GM18858 (cell line): ENCODE measurements around the gene EIF3J.

ENCODE experiments used
- ATAC-seq: cut with Tn5 transposase; IDR thresholded peaks from one replicate; pipeline ENCODE4 v1.9.1; 2021; ENCODE audit not compliant: unreplicated experiment

EIF3J gene

GRCh38 chr15:44593042-44593736 is 56.2 kb downstream of the EIF3J start:
- ATAC-seq = no peak

GRCh38 chr15:44595246-44595645 is 58.3 kb downstream of the EIF3J start:
- ATAC-seq = no peak

- no peak for ATAC-seq
Measured at GRCh38 chr15:44595656-44596510, 58.9 kb downstream of the EIF3J start.

GRCh38 chr15:44596511-44597010 is 59.6 kb downstream of the EIF3J start:
- ATAC-seq = no peak

DNA sequence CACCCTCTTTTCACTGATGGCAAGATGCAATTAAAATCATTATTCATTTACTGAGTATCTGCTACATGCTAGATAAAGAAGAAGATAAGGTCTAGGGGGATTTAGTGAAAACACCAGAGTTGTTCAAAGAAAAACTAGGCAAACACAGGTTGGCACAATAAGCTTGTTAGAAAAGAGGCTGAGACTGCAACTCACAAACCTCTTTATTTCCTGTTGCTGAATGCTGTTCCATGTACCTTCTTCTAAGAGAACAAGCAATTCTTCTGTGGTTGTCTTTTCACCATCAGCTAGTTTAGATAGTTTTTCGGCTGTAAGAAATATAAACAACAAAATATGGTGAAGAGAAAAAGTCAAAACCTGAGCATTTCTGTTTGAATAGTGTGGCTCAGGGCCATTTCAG is 61.1 kb downstream of the EIF3J start:
- ATAC-seq = no peak

DNA sequence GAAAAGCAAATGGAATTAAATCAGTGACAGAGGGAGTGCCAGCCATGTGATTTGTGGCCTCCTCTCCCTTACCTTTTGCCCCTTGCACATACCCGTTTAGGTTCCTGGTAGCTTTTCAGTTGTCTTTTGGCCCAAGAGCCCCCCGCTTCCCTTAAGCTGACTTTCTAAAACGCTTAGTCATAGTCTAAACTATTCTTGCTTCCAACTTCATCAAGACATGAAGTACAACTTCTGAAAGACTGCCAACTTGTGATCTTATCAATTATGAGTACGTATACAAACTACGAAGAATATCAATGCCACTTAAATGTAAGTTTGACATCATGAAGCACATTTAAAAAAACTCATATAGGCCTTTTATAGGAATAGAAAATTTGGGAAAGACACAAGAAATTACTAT is 61.9 kb downstream of the EIF3J start:
- ATAC-seq = no peak

DNA sequence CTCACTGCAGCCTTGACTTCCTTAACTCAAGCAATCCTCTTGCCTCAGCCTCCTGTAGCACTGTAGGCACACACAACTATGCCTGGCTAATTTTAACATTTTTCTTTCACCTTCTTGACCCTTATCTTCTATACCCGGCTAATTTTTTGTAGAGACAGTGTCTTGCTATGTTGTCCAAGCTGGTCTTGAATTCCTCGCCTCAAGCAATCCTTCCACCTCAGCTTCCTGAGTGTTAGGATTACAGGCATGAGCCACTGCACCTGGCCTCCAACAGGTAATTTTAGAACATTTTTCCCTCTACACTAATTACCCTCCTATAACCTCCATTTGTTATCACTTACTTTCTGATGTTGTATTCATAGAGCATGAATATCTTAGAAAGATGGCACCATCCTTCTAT is 66.2 kb downstream of the EIF3J start:
- ATAC-seq = no peak

DNA sequence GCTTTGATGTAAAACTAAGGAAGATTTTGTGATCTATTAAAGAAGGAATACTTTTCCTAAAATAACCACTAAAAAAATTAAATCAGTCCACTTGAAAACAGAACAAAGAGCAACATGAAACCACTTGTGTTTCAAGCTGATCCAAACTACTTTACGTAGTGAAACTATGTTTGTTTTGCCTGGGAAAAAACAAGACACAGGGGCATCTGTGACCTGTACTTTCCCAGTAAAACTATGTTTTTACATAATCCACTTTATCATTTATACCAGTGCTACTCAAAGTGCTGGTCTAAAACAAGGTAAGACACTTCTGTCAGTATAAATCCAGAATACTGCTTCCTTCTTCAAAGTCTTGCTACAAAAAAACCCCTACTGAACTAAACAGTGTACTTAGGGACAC is 69.8 kb downstream of the EIF3J start:
- ATAC-seq = no peak
